22Rv1 (cell line): ENCODE results near the gene NFATC1.

Experiments
- CTCF ChIP-seq: fragments of 450-650 bp; IDR thresholded peaks from 2 replicates; pipeline ENCODE4 v1.5.1; 2017; ENCODE audit warnings: mild to moderate bottlenecking
- ZFX ChIP-seq: fragments of 450-650 bp; IDR thresholded peaks from 2 replicates; pipeline ENCODE4 v1.6.1; 2017; ENCODE audit warnings: antibody characterized with exemption, borderline replicate concordance

DNA sequence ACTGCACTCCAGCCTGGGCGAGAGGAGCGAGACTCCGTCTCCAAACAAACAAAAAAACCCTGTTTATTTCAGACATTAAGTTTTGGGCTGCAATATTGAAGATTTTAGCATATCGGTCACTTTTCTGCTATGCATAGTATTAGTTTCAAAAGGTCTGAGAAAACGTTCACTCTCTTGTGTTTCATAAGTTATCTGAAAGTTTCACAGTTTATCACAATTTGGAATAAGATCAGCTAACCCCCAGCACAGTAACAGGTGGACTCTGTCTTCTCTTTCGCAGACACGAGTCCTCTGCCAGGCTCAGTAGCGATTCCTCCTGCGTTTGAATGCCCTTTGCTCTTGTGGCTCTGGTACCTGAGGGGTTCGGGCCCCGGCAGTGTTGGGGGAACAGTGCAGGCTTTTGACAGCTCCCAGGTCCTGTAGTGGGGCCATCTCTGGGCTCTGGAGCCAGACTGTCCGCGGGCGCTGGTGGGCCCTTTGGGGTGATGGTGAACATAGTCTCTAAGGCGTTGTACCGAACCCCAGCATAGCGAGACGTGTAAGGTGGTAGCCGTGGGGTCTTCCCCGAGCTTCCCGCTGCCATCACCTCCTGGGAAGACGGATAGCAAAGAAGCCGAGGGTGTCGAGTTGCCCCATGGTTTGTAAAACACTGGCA lies 20.4 kb downstream of the NFATC1 start:
- TF ChIP-seq CTCF, result no peak
- TF ChIP-seq ZFX, result no peak
